Measurements from ENCODE around the gene OR2AG1.

OR2AG1 gene

GRCh38 chr11:6757373-6757967 is 25.4 kb upstream of the OR2AG1 start:
- Histone ChIP-seq H3F3A (ENCODE audit: insufficient read depth, low read length) (no peaks in the 10 kb centered on the region), H3K4me1 (ENCODE audit: low read length) (no peaks in the 10 kb centered on the region), H3K36me3 (replicated peaks; ENCODE audit: insufficient read depth, low read length) (no peaks in the 10 kb centered on the region), H3K4me3 (ENCODE audit: low read length) (no peak overlapping the region), H3K9me3 (replicated peaks; ENCODE audit: insufficient read depth, low read length) (no peaks in the 10 kb centered on the region), H3K4me2 (ENCODE audit: low read depth, low read length) (no peak overlapping the region), H2AFZ (ENCODE audit: low read length) (no peak overlapping the region), H3K79me2 (ENCODE audit: low read length) (no peaks in the 10 kb centered on the region), H3K9me2 (replicated peaks; ENCODE audit: insufficient read depth, low read length) (no peaks in the 10 kb centered on the region), H3K27me3 (replicated peaks; ENCODE audit: insufficient read depth, low read length) (no peaks in the 10 kb centered on the region), H3K27ac (ENCODE audit: low read length) (no peak overlapping the region), H3K9ac (ENCODE audit: low read length) (no peak overlapping the region), H4K20me1 (ENCODE audit: insufficient read depth, low read length) (no peaks in the 10 kb centered on the region)
- TF ChIP-seq EZH2phosphoT487 (IDR thresholded peaks at IDR 0.05; ENCODE audit: low read length) (no peak), EZH2 (optimal IDR thresholded peaks at IDR 0.05; ENCODE audit: low read depth, low read length) (no peak), CTCF (IDR thresholded peaks at IDR 0.05; ENCODE audit: low read length) (peak; percentile 74)
- peak; percentile 70 for DNase-seq

GRCh38 chr11:6771926-6772893 is 10.6 kb upstream of the OR2AG1 start, which contains the start of gene OR2AG2:
Gene OR2AG2, minus strand, starts transcription at chr11:6771976. Its CDS starts 3,019 bp downstream, at chr11:6768957.
- Histone ChIP-seq H2AFZ (ENCODE audit: low read length) (peak within 1 kb of the TSS; percentile 44), H3K9ac (ENCODE audit: low read length) (peak within 1 kb of the TSS; percentile 17; the same call in 1 of the 2 replicates), H3K27ac (ENCODE audit: low read length) (peak within 1 kb of the TSS; percentile 85)

GRCh38 chr11:6778518-6778917 is 4.3 kb upstream of the OR2AG1 start:
- no peaks in the 10 kb centered on the region for H3F3A ChIP-seq (ENCODE audit: insufficient read depth, low read length)
- no peaks in the 10 kb centered on the region for H3K36me3 ChIP-seq (replicated peaks; ENCODE audit: insufficient read depth, low read length)
- H2AFZ ChIP-seq (ENCODE audit: low read length): no peak overlapping the region
- no peak overlapping the region for H3K4me2 ChIP-seq (ENCODE audit: low read depth, low read length)
- H3K4me1 ChIP-seq (ENCODE audit: low read length): peaks cover 7% of the 10 kb centered on the region
- H3K4me3 ChIP-seq (ENCODE audit: low read length): no peak overlapping the region
- H3K79me2 ChIP-seq (ENCODE audit: low read length): no peaks in the 10 kb centered on the region
- H4K20me1 ChIP-seq (ENCODE audit: insufficient read depth, low read length): no peaks in the 10 kb centered on the region
- TF ChIP-seq EZH2 (optimal IDR thresholded peaks at IDR 0.05; ENCODE audit: low read depth, low read length) (no peak), EZH2phosphoT487 (IDR thresholded peaks at IDR 0.05; ENCODE audit: low read length) (no peak), CTCF (IDR thresholded peaks at IDR 0.05; ENCODE audit: low read length) (no peak)
- H3K9me2 ChIP-seq (replicated peaks; ENCODE audit: insufficient read depth, low read length): no peaks in the 10 kb centered on the region
- H3K27me3 ChIP-seq (replicated peaks; ENCODE audit: insufficient read depth, low read length): no peaks in the 10 kb centered on the region
- no peak overlapping the region for H3K9ac ChIP-seq (ENCODE audit: low read length)
- no peaks in the 10 kb centered on the region for H3K9me3 ChIP-seq (replicated peaks; ENCODE audit: insufficient read depth, low read length)
- H3K27ac ChIP-seq (ENCODE audit: low read length): no peak overlapping the region
- DNase-seq: no peak

More at GRCh38 chr11:6771926-6772893, 10.6 kb upstream of the OR2AG1 start, which contains the start of gene OR2AG2:
- Histone ChIP-seq H3K4me1 (ENCODE audit: low read length) (peaks cover 29% of the 10 kb centered on the region), H3K79me2 (ENCODE audit: low read length) (no peaks in the 10 kb centered on the region), H3K9me3 (replicated peaks; ENCODE audit: insufficient read depth, low read length) (no peaks in the 10 kb centered on the region), H3K4me2 (ENCODE audit: low read depth, low read length) (peak within 1 kb of the TSS; percentile 53), H3F3A (ENCODE audit: insufficient read depth, low read length) (peaks cover 15% of the 10 kb centered on the region), H3K36me3 (replicated peaks; ENCODE audit: insufficient read depth, low read length) (no peaks in the 10 kb centered on the region), H3K9me2 (replicated peaks; ENCODE audit: insufficient read depth, low read length) (no peaks in the 10 kb centered on the region), H3K4me3 (ENCODE audit: low read length) (no peak within 1 kb of the TSS), H3K27me3 (replicated peaks; ENCODE audit: insufficient read depth, low read length) (no peaks in the 10 kb centered on the region), H4K20me1 (ENCODE audit: insufficient read depth, low read length) (no peaks in the 10 kb centered on the region)
- DNase-seq: peak; percentile 61
- TF ChIP-seq EZH2 (optimal IDR thresholded peaks at IDR 0.05; ENCODE audit: low read depth, low read length): no peak
- no peak for TF ChIP-seq EZH2phosphoT487 (IDR thresholded peaks at IDR 0.05; ENCODE audit: low read length)

Data from MM.1S (cell line).